Measurements from ENCODE around the gene PCOLCE2. TPM values are rescaled to one million over a fixed set of nuclear protein-coding genes. Genes with fewer than 3 reads are reported as not detected.

PCOLCE2 gene
- total RNA-seq, 4 donors from 2014 or later, result 3.1 to 37.8 (median 14.5) TPM

GRCh38 chr3:142768338-142768737 lies 120.5 kb downstream of the PCOLCE2 start:
- no peak overlapping the region for H3K27ac ChIP-seq
- H3K4me1 ChIP-seq, result no peaks in the 10 kb centered on the region
- no peak overlapping the region for H3K4me3 ChIP-seq (replicated peaks in 1 of 3)
- DNase-seq, result no peak
- TF ChIP-seq POLR2A (IDR thresholded peaks at IDR 0.05), result no peak
- TF ChIP-seq CTCF (IDR thresholded peaks at IDR 0.05), result no peak
- H3K27me3 ChIP-seq, result no peaks in the 10 kb centered on the region
- H3K9me3 ChIP-seq, result no peaks in the 10 kb centered on the region
- H3K36me3 ChIP-seq, result no peaks in the 10 kb centered on the region
- intact Hi-C loops (cut with DNase I), result no loop called here

Small RNA genes lying within 50 kb of the gene (small RNA-seq; reads per million reads assigned to genes)
- not detected for gene RNU7-47P

Other genes starting within 250 kb of the PCOLCE2 start
- gene TRPC1, start 165.0 kb downstream of the PCOLCE2 start, total RNA-seq, result 10 to 100 TPM; 18.2 to 22.5 (median 20.4) TPM
- gene PAQR9, start 74.6 kb upstream of the PCOLCE2 start, total RNA-seq, result not detected
- gene U2SURP, start 112.5 kb upstream of the PCOLCE2 start, total RNA-seq, result 100 to 1,000 TPM in 2 of 4 donors, 10 to 100 TPM in 2; 87.8 to 144 (median 102) TPM
- gene CHST2, start 230.7 kb upstream of the PCOLCE2 start, total RNA-seq, result 10 to 100 TPM in 3 of 4 donors, 1 to 10 TPM in 1; 8.5 to 14.0 (median 12.2) TPM

Data from thyroid gland (tissue), 4 donors.